Peyer's patch (tissue), 4 donors: ENCODE data around the gene WDR43.

Experiments
- CTCF ChIP-seq, 6 experiments: fragments of 450-650 bp in 4 of 6; fragments of 200-600 bp in 2 of 6; sonication (generic) in 1 of 6; IDR thresholded peaks; one replicate each; pipeline ENCODE4 v1.5.1; 2017 to 2019; ENCODE audit warnings: antibody characterized with exemption in 6 of 6, mild to moderate bottlenecking in 3 of 6, moderate library complexity in 1 of 6
- POLR2A ChIP-seq, 2 donors: fragments of 450-650 bp; IDR thresholded peaks; one replicate each; pipeline ENCODE4 v1.5.1; 2017; ENCODE audit warnings: antibody characterized with exemption in 2 of 2, mild to moderate bottlenecking in 2 of 2, moderate library complexity in 2 of 2

GRCh38 chr2:28979041-28979440, 84.6 kb downstream of the WDR43 start:
- TF ChIP-seq CTCF (IDR thresholded peaks at IDR 0.05) (no peak), POLR2A (IDR thresholded peaks at IDR 0.05) (no peak)
